Measurements from ENCODE around the gene MORN2. TPM values are rescaled to one million over a fixed set of nuclear protein-coding genes. Genes with fewer than 3 reads are reported as not detected.

Gene MORN2
- total RNA-seq, 1 donor = 34.7 TPM

DNA sequence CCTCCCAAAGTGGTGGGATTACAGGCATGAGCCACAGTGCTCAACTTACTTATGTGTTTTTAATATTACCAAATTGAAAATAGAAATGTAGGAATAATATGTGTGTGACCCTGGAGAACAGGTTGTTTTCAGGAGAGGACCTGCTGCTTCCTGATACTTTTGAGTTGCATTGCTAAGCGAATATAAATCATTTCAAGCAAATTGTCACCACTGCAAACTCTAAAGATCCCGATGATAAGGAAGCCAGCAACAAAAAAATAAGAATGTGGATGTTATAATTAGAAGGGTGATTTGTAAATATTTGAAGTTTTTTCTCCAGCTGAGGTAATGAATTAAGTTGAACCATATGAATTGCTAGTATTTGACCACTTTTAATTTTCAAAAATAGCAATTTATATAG lies 54.8 kb downstream of the MORN2 start:
- TF ChIP-seq, protein P1, sequence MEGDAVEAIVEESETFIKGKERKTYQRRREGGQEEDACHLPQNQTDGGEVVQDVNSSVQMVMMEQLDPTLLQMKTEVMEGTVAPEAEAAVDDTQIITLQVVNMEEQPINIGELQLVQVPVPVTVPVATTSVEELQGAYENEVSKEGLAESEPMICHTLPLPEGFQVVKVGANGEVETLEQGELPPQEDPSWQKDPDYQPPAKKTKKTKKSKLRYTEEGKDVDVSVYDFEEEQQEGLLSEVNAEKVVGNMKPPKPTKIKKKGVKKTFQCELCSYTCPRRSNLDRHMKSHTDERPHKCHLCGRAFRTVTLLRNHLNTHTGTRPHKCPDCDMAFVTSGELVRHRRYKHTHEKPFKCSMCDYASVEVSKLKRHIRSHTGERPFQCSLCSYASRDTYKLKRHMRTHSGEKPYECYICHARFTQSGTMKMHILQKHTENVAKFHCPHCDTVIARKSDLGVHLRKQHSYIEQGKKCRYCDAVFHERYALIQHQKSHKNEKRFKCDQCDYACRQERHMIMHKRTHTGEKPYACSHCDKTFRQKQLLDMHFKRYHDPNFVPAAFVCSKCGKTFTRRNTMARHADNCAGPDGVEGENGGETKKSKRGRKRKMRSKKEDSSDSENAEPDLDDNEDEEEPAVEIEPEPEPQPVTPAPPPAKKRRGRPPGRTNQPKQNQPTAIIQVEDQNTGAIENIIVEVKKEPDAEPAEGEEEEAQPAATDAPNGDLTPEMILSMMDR (IDR thresholded peaks at IDR 0.05; ENCODE audit: insufficient read depth, low read length) = no peak
- DNase-seq (ENCODE audit: low read depth) = no peak

More for the DNA sequence above, 54.8 kb downstream of the MORN2 start:
- H3K4me3 ChIP-seq (ENCODE audit: low read depth, low read length) = no peak overlapping the region

Small RNA genes within 50 kb of the gene (small RNA-seq; reads per million reads assigned to genes)
- not detected for gene RNU6-851P

Other genes starting within 250 kb of the MORN2 start
- gene GALM, start 209.9 kb upstream of the MORN2 start, total RNA-seq (ENCODE audit: low replicate concordance) = 27.7 and 35.2 TPM in 2 replicates
- 92.1 and 126 TPM in 2 replicates for gene SRSF7, start 124.6 kb upstream of the MORN2 start, total RNA-seq (ENCODE audit: low replicate concordance)
- 5.7 and 8.4 TPM in 2 replicates for gene GEMIN6, start 97.8 kb upstream of the MORN2 start, total RNA-seq (ENCODE audit: low replicate concordance)
- 25.0 and 69.4 TPM in 2 replicates for gene DHX57, start within 50 bp of the MORN2 start, total RNA-seq (ENCODE audit: low replicate concordance)
- gene ARHGEF33, start 13.9 kb downstream of the MORN2 start, total RNA-seq (ENCODE audit: low replicate concordance) = 0.25 and 0.54 TPM in 2 replicates
- gene SOS1, start 245.1 kb downstream of the MORN2 start, total RNA-seq (ENCODE audit: low replicate concordance) = 27.9 and 36.1 TPM in 2 replicates